Mucosa of gallbladder (tissue), 1 donor: ENCODE results near the gene GPR25. TPM values are rescaled to one million over a fixed set of nuclear protein-coding genes. Genes with fewer than 3 reads are reported as not detected.

Source experiments
- DNase-seq: peaks from one replicate; pipeline ENCODE4 v3.0.0-alpha.2; 2020; ENCODE audit warnings: low spot score
- total RNA-seq: library from RNA; stranded (reverse); gene quantifications from one replicate; pipeline ENCODE4 v1.2.1, GENCODE V29; 2021
- donor health status: DM: no; HTN: no; CAD: no.

The GPR25 gene
- total RNA-seq = 0.66 TPM

- no peak for DNase-seq
Measured at GRCh38 chr1:200872446-200873115, at the start of gene GPR25. Gene GPR25, plus strand, starts transcription at chr1:200872981. Its CDS starts 57 bp downstream, at chr1:200873038.

GRCh38 chr1:200831091-200831490, 41.7 kb upstream of the GPR25 start:
- no peak for DNase-seq

GRCh38 chr1:200834383-200834782, 38.4 kb upstream of the GPR25 start:
- DNase-seq = no peak

- DNase-seq = no peak
Measured at GRCh38 chr1:200836213-200836612, 36.6 kb upstream of the GPR25 start.

GRCh38 chr1:200837931-200838571, 34.7 kb upstream of the GPR25 start:
- no peak for DNase-seq

GRCh38 chr1:200838676-200839445, 33.9 kb upstream of the GPR25 start:
- DNase-seq = no peak

- DNase-seq = no peak
Measured at GRCh38 chr1:200845360-200845759, 27.4 kb upstream of the GPR25 start.

- DNase-seq = no peak
Measured at GRCh38 chr1:200846398-200846797, 26.4 kb upstream of the GPR25 start.

- no peak for DNase-seq
Measured at GRCh38 chr1:200849430-200849829, 23.4 kb upstream of the GPR25 start.

- DNase-seq = no peak
Measured at GRCh38 chr1:200850554-200850953, 22.2 kb upstream of the GPR25 start.

- DNase-seq = no peak
Measured at GRCh38 chr1:200856716-200857357, 15.9 kb upstream of the GPR25 start.

GRCh38 chr1:200857804-200858203, 15.0 kb upstream of the GPR25 start:
- no peak for DNase-seq

GRCh38 chr1:200861937-200862647, 10.7 kb upstream of the GPR25 start:
- DNase-seq = no peak

- DNase-seq = no peak
Measured at GRCh38 chr1:200862713-200863415, 9.9 kb upstream of the GPR25 start.

- no peak for DNase-seq
Measured at GRCh38 chr1:200866116-200866515, 6.7 kb upstream of the GPR25 start.

GRCh38 chr1:200866521-200866920, 6.3 kb upstream of the GPR25 start:
- DNase-seq = no peak

GRCh38 chr1:200867018-200867811, 5.6 kb upstream of the GPR25 start:
- no peak for DNase-seq

GRCh38 chr1:200869376-200869752, 3.4 kb upstream of the GPR25 start:
- no peak for DNase-seq

GRCh38 chr1:200869753-200870391, 2.9 kb upstream of the GPR25 start:
- DNase-seq = no peak
